ENCODE measurements around the gene MBD3.

GRCh38 chr19:1598777-1599459, 6.3 kb upstream of the MBD3 start:
- no peak for TF ChIP-seq CTCF (IDR thresholded peaks at IDR 0.05; ENCODE audit: low read length)
- no peak for TF ChIP-seq EZH2 (IDR thresholded peaks at IDR 0.05; ENCODE audit: borderline replicate concordance, low read length)

Measured in OCI-LY1 (cell line).